HG03565 (cell line): ENCODE measurements around the gene PLB1.

Experiments
- ATAC-seq: cut with Tn5 transposase; IDR thresholded peaks from one replicate; pipeline ENCODE4 v1.9.1; 2021; ENCODE audit warnings: mild to moderate bottlenecking, moderate library complexity; ENCODE audit not compliant: unreplicated experiment

PLB1 gene, protein sequence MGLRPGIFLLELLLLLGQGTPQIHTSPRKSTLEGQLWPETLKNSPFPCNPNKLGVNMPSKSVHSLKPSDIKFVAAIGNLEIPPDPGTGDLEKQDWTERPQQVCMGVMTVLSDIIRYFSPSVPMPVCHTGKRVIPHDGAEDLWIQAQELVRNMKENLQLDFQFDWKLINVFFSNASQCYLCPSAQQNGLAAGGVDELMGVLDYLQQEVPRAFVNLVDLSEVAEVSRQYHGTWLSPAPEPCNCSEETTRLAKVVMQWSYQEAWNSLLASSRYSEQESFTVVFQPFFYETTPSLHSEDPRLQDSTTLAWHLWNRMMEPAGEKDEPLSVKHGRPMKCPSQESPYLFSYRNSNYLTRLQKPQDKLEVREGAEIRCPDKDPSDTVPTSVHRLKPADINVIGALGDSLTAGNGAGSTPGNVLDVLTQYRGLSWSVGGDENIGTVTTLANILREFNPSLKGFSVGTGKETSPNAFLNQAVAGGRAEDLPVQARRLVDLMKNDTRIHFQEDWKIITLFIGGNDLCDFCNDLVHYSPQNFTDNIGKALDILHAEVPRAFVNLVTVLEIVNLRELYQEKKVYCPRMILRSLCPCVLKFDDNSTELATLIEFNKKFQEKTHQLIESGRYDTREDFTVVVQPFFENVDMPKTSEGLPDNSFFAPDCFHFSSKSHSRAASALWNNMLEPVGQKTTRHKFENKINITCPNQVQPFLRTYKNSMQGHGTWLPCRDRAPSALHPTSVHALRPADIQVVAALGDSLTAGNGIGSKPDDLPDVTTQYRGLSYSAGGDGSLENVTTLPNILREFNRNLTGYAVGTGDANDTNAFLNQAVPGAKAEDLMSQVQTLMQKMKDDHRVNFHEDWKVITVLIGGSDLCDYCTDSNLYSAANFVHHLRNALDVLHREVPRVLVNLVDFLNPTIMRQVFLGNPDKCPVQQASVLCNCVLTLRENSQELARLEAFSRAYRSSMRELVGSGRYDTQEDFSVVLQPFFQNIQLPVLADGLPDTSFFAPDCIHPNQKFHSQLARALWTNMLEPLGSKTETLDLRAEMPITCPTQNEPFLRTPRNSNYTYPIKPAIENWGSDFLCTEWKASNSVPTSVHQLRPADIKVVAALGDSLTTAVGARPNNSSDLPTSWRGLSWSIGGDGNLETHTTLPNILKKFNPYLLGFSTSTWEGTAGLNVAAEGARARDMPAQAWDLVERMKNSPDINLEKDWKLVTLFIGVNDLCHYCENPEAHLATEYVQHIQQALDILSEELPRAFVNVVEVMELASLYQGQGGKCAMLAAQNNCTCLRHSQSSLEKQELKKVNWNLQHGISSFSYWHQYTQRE (N-terminal part only)

DNA sequence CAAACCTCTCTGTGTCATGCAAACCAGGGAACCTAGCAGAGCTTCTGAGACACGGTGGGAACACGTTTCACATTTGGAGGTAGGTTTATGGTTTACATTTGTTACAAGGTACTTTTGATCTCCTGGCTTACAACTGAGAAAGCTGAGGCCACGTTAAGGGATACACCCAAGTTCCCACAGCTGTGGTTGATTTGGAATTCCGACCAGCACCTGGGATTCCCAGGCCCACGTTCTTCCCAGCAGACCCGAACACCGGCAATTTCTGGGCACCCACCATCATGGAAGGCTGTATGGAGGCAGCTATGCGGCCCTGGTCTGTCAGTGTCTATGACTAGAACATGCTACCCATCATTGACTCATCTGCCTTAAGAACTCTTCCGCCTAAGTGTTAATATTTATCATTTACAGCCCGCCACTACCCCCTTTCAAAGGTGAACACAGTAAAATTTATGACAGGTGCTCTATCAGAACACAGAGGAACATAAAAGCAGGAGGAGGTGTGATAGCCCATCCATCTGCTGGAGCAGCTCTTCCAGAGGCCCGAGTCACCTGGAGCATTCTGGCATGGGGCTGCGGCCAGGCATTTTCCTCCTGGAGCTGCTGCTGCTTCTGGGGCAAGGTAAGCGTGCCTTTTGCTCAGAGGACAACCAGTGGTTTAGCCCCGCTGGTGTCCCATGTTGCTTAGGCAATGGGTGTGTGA is at the start of gene PLB1:
TSS of gene PLB1 (plus strand) at position 510 of the 700 bp plus-strand sequence. CDS start at position 565, 55 bp downstream.
- no peak for ATAC-seq

DNA sequence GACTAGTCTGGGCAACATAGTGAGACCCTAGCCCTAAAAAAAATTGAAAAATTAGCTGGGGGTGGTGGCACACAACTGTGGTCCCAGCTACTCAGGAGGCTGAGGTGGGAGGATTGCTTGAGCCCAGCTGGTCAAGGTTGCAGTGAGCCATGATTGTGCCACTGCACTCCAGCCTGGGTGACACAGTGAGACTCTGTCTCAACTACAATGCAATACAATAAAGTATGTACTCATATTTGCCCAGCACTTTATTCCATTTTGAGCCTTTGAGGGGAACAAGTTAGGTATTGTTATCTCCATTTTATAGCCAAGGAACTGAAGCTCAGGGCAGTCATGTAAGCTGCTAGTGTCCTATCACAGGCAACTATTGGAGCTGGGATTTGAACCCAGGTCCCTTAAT is 49.3 kb upstream of the PLB1 start:
- ATAC-seq = no peak

DNA sequence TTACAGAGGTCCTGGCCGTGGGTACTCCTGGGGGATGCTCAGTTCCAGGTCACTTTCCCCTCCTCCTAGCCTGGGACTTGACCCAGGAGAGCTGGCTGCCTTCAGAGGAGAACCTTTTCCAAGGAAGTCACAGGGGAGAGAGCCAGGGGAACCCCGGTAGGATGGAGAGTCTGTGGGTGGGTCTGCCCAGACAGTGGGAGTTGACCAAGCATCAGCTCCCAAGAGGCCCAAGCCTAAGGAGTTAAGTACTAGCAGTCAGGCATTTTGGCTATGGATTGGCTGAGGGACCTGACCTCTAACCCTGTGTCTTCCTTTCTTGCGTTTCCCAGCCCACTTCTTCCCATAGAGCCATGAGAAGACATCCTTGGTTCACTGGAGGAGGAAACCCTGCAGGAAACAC is 48.8 kb upstream of the PLB1 start:
- no peak for ATAC-seq

- ATAC-seq = no peak
Observed at GRCh38 chr2:28447943-28448792, 47.7 kb upstream of the PLB1 start.

GRCh38 chr2:28448793-28449100 is 47.1 kb upstream of the PLB1 start:
- ATAC-seq = no peak

- no peak for ATAC-seq
Observed at GRCh38 chr2:28449126-28449487, 46.8 kb upstream of the PLB1 start.

- no peak for ATAC-seq
Observed at GRCh38 chr2:28449488-28450395, 46.1 kb upstream of the PLB1 start.

- ATAC-seq = no peak
Observed at GRCh38 chr2:28450901-28451565, 44.8 kb upstream of the PLB1 start.

DNA sequence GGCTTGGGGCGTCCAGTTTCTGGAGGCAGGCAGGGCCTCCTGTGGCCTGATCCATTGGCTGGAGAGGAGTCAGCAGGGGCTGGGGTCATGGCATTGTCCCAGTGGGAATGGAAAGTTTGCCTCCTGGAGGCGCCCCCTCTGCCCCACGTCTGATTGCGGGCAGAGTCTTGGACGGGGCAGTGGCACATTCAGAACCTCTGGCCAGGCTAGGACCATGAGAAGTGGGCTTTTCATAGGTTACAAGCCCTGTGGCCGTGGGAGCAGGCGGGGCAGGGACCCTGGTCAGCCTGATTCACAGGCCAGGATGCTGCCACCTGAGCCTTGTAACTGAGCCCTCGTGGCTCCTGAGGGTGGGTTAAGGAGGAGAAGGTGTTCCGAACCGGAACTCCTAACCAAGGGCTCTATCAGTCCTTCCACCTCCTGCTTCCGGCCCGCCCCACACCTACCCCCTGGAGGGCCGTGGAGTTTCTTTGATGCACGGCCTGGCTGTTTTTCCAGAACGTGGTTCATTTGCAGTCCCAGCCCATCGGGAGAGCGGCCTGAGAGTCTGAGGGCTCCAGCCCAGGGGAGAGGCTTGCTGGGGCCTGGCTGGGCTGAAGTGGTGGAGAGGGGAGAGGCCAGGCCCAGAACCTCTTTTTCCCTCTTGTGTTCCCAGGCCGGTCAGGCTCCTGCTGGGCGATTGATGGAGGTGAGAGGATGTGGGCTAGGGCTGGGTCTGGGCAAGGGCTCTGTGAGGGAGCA is 43.9 kb upstream of the PLB1 start:
- ATAC-seq = no peak

DNA sequence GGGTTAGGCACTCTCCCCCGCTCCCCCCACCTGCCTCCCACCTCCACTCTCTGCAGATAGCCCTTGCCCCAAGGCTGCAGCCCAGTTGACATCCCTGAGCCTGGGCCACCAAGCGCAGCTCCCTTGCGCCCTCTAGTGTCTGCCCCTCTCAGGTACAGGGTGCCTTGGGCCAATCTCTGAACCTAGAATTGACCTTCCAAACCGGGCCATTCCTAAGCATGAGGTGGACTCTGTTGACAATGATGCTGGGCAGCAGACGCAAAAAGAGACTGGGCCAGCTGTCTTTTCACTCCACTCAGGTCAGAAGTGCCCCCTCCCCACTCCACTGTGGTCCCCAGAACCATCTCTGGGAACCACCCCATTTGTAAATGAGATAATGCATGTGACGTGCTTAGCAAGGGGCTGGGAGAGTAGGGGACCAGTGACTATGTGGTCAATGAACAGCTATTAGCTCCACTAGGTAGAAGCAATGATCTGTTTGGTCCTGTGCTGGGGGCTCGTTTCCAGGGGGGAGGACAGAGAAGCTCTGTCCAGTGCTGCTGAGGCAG is 43.3 kb upstream of the PLB1 start:
- ATAC-seq = no peak

- ATAC-seq = no peak
Observed at GRCh38 chr2:28453396-28453795, 42.5 kb upstream of the PLB1 start.

DNA sequence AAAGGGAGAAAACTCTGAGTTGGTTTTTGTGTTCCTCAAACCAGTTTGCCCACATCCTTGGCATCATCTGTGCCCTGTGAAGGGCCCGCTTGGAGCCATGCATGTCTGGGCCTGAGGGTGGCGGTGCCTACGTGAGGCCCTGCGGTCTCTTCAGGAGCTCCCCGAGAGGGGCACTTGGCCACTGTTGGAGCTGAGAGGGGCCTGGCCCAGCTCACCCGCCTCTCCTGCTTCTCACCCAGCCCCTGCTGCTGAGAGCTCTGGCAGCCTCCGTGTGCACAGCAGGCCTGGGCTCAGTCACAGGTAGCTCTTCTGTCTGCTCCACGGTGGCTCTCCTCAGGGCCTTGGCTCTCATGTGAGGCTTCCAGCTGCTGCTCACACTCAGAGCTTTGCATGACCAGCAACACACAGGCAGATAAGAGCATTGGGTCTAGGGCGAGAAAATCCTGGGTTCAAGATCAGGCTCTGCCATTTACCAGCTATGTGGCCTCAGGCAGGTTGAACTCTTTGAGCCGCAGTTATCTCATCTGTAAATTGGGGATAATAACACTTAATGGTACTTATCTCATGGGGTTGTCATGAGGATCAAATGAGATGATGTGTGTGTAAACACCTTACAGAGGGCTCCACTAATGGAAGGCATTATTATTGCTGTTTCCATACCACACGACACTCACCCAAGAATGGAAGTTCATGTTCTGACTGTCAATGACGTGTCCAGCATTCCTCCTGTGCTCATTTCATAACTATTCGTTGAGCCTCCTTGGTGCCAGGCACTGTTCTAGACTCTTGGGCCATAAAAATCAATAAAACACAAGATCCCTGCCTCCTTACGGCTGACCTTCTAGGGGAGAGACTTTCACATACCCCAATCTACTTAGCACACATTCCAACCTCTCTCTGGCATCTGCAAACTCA is 41.6 kb upstream of the PLB1 start:
- no peak for ATAC-seq

GRCh38 chr2:28457237-28457636 is 38.6 kb upstream of the PLB1 start:
- ATAC-seq = no peak

DNA sequence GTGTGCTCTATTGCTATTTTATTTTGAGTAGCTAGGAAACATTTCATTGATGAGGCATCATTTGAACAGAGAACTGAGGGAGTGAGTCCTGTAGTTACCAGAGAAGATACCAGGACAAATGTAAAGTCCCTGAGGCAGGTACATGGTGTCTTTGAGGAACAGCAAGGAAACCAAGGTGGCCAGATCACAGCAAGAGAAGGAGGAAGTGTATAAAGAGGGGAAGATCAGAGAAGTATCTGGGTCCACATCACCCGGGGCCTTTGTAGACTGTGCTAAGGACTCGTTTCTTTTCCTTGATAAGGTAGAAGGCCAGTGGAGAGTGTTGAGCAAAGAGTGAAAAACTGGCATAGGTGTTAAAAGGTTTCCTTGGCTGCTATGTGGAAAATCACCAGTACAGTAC is 34.8 kb upstream of the PLB1 start:
- no peak for ATAC-seq

DNA sequence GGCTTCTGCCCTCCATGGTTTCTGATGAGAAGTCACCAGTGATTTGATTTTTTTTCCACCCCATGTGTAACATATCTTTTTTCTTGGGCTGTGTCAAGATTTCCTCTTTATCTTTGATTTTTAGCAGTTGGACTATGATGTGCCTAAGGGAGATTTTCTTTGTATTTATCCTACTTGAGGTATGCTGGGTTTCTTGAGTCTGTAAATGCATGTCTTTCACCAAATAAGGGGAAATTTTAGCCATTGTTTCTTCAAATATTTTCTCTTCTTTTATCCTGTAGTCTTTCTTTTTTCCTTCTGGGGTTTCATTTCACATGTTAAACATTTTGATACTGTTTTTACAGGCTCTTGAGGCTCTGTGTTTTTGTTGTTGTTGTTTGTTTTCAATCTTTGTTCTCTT is 33.7 kb upstream of the PLB1 start:
- ATAC-seq = no peak

GRCh38 chr2:28463211-28463816 is 32.5 kb upstream of the PLB1 start:
- ATAC-seq = no peak
